Measurements from ENCODE around the gene RNF13. TPM values are rescaled to one million over a fixed set of nuclear protein-coding genes. Genes with fewer than 3 reads are reported as not detected.
A peak's percentile ranks its signal among the peaks of the same experiment; 100 is the strongest.

Gene RNF13
- total and polyA plus RNA-seq, 2 of the 4 experiments (the other 2 are of a cell fraction): 12.8 to 29.8 TPM

GRCh38 chr3:149808209-149808829 is 4.7 kb upstream of the RNF13 start:
- Histone ChIP-seq H2AK9ac (replicated peaks; ENCODE audit: low read depth, low read length, poor library complexity) (no peak overlapping the region), H2BK20ac (ENCODE audit: low read depth, low read length) (no peak overlapping the region), H3K4me1 (ENCODE audit: control insufficient read depth, insufficient read depth, low read length) (no peaks in the 10 kb centered on the region), H3K18ac (ENCODE audit: low read depth, low read length) (no peak overlapping the region), H2BK5ac (ENCODE audit: low read depth, low read length, poor library complexity, severe bottlenecking) (no peak overlapping the region), H3K23ac (ENCODE audit: low read depth, low read length) (no peak overlapping the region), H3K9me3 (ENCODE audit: control insufficient read depth, insufficient read depth, low read length) (no peaks in the 10 kb centered on the region), H3K79me1 (ENCODE audit: low read depth in 1 of 2, low read length in 2 of 2) (peaks cover 0 to 3% of the 10 kb centered on the region in 2 experiments; a peak in 1 of 4 replicates), H2BK120ac (ENCODE audit: low read depth, low read length) (peak overlapping the region; percentile 68; the same call in 1 of the 2 replicates), H4K8ac (ENCODE audit: low read depth in 2 of 2, low read length in 2 of 2) (no peak overlapping the region), H2AK5ac (ENCODE audit: low read depth, low read length) (no peak overlapping the region), H3K56ac (ENCODE audit: extremely low read depth, insufficient read depth, low read length) (no peak overlapping the region), H3K14ac (replicated peaks; ENCODE audit: low read depth, low read length) (no peak overlapping the region), H3K36me3 (ENCODE audit: control insufficient read depth, insufficient read depth, low read length) (no peaks in the 10 kb centered on the region), H2BK15ac (ENCODE audit: low read depth, low read length) (no peak overlapping the region), H3K4me2 (ENCODE audit: low read depth, low read length) (no peak overlapping the region), H3K4me3 (ENCODE audit: insufficient read depth, low read depth, low read length) (no peak overlapping the region), H4K5ac (ENCODE audit: low read depth, low read length) (no peak overlapping the region), H3K9ac (ENCODE audit: low read depth, low read length) (no peak overlapping the region), H3K27me3 (ENCODE audit: control insufficient read depth, insufficient read depth, low read length) (no peaks in the 10 kb centered on the region), H3K9me1 (ENCODE audit: insufficient read depth, low read length) (no peaks in the 10 kb centered on the region), H3K4ac (ENCODE audit: low read depth, low read length) (no peak overlapping the region; the same call in 1 of the 2 replicates), H2AFZ (replicated peaks; ENCODE audit: low read length, poor library complexity) (no peak overlapping the region), H3K27ac (ENCODE audit: insufficient read depth, low read length) (no peak overlapping the region), H4K20me1 (ENCODE audit: insufficient read depth, low read length) (peaks cover under 1% of the 10 kb centered on the region; the same call in 1 of the 2 replicates), H4K91ac (ENCODE audit: insufficient read depth, low read depth, low read length) (no peak overlapping the region)
- intact Hi-C loops (cut with micrococcal nuclease) (loop anchor here (1.0 kb wide), 3 partner anchors 43 to 314 kb away; no protein-coding TSS in a partner anchor), dilution Hi-C loops (cut with HindIII; ENCODE audit: low sequenced_read_pairs, unreplicated experiment) (no loop called here), in situ Hi-C loops (cut with MboI; ENCODE audit: low sequenced_read_pairs) (no loop called here)
- BruUV-seq (replicated peaks): no TSS peak
- peak; percentile 84 for DNase-seq
- ChIA-PET POLR2A (ENCODE audit: unreplicated experiment) (interaction anchor here (1.0 kb wide), 1 partner anchor 43 kb away, joined by 3 read pairs; no protein-coding TSS in a partner anchor), CTCF (interaction anchor here (0.6 to 2.9 kb wide), 26 partner anchors 11 to 853 kb away, joined by 3 to 58 read pairs (median 4); partner anchors contain the start of gene ANKUB1)
- 0% methylated on average over 1 of the region's 4 CpGs; no CpG with 5 or more reads in 1 of the 2 experiments for WGBS, 2 experiments (ENCODE audit: extremely low coverage in 2 of 2, insufficient read length in 1 of 2)
- ATAC-seq (ENCODE audit: low read depth): peak; percentile 51
- TF ChIP-seq NFE2L2 (IDR thresholded peaks at IDR 0.05; ENCODE audit: low read depth, low read length) (no peak), RAD21 (IDR thresholded peaks at IDR 0.05; ENCODE audit: low read length) (peak; percentile 85), CTCF (conservative IDR thresholded peaks at IDR 0.05; ENCODE audit: low read depth, low read length) (peak; percentile 90), FOS (IDR thresholded peaks at IDR 0.05; ENCODE audit: low read depth, low read length) (no peak), RCOR1 (IDR thresholded peaks at IDR 0.05; ENCODE audit: insufficient replicate concordance, low read length) (no peak), SMC3 (IDR thresholded peaks at IDR 0.05; ENCODE audit: low read depth, low read length) (peak; percentile 91), USF2 (IDR thresholded peaks at IDR 0.05; ENCODE audit: low read depth, low read length) (no peak), MXI1 (IDR thresholded peaks at IDR 0.05; ENCODE audit: borderline replicate concordance, low read depth, low read length) (peak; percentile 87; the same call in 1 of the 2 replicates), POLR2A (IDR thresholded peaks at IDR 0.05; ENCODE audit: low read depth, low read length) (no peak), ELK1 (IDR thresholded peaks at IDR 0.05; ENCODE audit: borderline replicate concordance, low read depth, low read length) (no peak), MAZ (IDR thresholded peaks at IDR 0.05; ENCODE audit: borderline replicate concordance, low read depth, low read length) (no peak), BHLHE40 (IDR thresholded peaks at IDR 0.05; ENCODE audit: low read depth, low read length) (no peak)

All from IMR-90 (cell line).